Activated gamma-delta T cell treated with Interleukin-2 at 50 U/mL for 16 hours (primary cell): ENCODE results near the gene IRF1.

ENCODE experiments used
- DNase-seq: peaks from one replicate; pipeline ENCODE4 v3.0.0-alpha.2; 2020

The IRF1 gene

DNA sequence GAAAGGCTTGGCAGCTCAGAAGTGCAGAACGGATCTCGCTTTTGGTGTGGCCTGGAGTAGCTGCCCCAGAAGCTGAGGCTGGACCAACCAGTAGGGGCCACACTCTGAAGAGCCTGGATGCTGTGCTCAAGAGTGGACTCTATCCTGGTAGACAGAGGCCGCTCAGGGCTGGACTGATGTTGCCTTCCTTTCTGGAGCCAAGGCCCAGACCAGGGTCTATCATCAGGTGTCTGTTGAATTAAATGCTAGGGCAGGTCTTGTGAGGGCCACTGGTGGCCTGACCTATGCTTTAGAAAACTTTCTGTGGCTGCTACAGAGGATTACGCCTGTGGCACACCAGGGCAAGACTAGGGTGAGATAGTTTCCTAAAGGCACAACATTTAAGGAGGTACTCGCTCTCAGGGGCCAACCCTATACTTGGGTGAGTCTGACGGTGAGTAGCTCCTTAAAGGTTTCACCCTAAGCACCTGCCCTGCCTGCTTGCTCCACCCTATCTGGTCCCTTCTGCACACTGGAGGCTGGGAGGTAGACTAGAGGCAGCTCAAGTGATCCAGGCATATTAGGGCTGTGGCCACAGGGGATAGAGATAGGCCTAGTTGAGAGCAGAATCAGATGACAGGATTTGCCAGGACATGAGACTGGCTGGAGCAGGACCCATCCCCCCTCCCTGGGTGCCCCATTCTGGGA lies 9.8 kb upstream of the IRF1 start:
- no peak for DNase-seq

DNA sequence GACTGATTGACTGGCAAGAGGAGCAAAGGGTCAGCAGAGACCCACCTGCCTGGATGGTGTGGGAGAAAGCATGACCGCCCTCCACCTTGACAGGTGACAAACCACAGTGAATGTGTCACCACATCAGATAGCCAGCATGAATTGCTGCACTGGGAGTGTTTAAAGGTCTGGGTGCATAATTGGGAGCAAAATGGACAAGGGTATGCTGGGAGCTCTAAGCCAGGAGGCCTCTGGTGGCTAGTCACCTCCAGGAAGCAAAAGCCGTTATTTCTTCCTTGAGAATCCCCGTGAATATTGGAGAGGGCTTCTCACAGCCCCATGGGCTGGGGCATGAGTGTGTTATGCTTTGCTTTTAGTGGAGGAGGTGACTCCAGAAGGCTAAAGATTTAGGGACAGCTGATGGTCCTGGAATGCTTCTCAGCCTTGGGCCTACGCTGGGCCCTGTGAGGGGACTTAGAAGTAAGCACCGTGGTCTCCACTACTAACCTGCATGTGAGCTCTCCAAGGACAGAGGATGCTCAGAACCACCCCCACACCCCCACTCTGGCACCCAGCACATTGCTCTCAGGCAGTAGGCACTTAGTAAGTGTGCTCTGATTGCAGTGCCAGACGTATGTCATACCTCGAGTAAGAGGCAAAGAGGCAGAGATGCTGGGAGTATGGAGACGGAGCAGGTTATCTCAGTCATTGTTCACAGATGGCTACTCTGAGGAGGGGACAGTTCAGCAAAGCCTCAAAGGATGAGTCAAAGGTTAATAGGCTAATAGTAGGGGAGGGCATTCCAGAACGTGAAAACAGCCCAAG lies 9.1 kb upstream of the IRF1 start:
- DNase-seq, result no peak

DNA sequence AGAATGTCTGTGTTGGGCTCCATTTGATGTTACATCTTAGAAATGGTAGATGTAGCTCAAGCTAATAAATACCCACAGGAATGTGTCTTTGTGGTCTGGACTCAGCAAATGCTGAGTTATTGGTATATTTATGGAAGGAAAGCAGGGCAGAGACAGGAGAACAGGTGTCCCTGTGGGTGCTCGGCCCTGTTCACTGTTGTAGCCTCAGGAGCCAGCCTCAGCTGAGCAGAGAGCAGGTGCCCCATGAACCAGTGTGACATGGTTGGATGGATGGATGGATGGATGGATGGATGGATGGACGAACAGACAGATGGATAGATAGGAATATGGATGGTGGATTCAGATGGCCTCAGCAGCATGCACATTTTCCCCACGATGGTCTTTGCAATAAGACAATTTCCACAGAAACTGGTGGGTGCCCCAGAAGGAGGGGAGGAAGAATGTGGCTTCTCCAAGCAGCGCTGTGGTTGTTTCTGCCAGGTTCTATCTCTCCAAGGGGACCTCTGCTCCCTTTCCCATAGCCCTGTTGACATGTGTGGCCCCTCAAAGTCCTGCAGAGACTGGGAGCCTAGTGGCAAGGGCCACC lies 8.2 kb upstream of the IRF1 start:
- no peak for DNase-seq

DNA sequence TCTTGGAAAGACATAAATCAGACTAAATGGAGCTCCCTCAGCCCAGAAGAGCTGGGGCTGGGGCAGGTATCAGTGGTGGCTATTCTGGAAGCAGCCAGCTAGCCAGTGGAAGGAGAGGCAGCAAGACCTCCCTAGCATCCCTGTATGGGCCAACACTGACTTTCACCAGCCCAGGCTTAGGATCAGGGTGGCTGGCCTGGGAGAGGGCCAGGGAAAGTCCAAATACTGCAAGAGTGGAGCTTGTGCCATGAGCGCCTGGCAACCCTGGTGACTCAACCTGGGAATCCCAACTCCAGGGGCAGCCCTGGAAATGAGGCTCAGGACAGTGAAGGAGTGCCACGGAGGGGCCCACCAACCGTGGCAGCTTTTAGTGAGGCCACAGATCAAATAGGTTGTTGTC lies 7.6 kb upstream of the IRF1 start:
- DNase-seq, result no peak

DNA sequence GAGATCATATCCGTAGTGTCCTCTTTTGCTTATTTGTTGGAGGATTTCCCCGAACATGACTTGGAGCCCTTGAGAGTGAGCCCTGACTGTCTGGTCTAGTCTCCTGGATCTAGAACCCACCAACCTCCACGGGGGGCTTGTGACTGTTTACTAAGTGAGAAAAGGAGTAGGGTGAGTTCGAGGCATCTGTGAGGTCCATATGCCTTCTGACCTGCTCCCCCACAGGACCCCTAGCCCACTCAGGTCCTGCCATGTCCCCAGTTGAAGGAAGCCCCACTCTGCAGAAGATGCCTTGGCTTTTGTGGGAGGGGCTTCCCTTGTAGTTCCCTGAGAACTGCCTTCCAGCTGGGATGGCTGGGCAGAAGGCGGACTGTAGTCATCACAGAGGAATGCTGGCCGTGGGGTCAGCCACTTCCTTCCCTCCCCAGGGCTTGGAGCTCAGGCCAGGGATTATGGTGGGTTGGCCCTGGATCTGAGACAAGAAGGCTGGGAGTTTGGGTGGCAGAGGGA lies 7.0 kb upstream of the IRF1 start:
- no peak for DNase-seq

DNA sequence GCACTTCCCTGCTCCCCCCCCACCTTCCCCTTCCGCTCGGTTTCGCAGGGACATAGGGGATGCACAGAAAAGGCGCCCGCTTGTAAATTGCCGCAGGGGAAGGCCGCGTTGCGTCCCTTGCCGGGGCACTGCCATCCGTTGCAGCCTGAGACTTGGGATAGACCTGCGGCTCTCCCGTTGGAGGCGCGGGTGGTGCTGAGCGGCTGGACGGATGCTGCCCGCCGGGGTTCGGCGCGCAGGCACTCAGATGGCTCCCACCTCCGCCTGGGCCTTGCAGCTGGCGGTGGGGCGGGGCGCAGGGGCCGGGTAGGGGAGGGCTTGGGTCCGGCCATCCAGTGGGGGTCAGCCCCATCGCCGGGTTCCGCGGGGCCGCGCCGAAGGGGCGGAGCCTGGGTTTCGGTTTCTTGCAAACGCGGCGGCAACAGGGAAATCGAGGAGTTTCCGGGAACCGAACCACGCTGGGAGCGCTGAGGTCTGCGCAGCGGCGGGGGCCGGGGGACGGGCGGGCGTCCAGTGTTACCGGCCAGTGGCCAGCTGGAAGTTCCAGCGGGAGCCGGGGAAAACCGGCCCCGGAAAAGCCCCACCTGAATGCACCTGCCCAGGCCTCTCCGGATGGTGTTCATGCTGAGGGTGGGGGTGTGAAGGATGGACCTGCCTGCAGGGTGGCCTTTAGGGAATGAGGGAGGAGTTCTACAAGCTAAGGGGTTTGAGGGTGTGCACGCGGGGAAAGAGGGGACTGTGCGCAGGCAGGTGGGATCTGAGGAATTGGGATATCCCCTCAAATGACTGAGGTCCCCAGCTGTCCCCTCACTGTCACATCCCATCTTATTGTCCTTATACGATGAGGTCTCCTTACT lies 6.3 kb upstream of the IRF1 start:
- no peak for DNase-seq

DNA sequence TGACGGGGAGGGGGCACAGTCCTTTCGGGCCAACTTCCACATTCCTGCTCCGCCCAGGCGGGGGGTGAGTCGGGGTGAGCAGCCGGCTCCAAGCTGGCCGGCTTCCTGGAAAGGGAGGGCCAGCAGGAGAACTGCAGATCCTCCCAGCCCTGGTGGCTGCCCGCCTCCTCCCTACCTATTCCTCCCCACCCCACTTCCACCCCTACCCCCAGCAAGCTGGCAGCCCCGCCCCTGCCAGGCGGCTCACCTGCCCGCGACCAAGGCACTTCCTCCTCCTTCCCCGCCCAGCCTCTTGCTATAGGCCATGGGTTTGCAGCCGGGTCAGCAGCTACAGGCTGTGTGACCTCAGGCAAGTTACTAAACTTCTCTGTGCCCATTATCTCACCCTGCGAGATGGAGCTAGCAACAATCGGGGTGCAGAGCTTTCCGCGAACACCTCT lies 5.6 kb upstream of the IRF1 start:
- peak; percentile 86 for DNase-seq

DNA sequence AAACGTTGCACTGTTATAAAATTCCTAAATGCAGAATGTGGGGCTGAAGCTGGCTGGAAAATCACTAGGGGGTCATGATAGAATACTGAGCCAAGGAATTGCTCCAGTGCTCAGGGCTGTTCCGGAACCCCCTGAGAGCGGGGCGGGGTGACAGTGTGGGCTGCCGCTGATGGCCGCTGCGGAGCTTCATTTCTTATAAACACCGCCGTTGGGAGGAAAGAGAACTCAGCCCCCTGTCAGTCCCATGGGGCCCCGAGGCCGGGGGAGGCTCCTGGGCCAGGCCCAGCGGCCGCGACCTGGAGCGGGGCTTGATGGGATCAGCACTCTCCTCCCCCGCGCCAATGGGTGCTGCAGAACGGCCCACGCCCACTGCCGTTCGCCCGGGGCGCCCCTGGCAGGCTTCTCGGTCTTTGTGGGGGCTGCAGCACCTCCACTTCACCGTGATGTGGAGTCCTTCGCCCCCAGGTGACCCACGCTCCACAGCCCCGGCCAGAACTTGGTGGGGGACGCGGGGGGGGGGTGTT lies 5.2 kb upstream of the IRF1 start:
- DNase-seq, result peak; percentile 59

DNA sequence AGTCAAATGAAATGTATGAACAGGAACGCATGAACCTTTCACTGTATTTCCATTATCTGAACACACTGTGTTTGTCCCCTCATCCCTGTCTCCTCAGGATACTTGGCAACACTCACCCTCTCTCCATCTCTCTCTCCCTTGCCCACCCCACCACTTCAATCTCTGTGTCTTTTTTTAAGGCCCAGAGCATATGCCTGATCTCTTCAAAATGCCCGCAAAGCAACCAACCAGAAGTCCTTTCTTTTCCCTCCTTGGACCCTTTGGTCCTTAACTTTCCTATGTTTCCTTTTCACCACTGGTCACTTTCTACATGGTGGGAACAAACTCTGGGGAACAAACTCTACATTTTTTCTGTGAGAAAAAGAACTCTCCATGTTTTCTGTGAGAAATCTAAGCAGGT lies 3.2 kb upstream of the IRF1 start:
- DNase-seq, result no peak

DNA sequence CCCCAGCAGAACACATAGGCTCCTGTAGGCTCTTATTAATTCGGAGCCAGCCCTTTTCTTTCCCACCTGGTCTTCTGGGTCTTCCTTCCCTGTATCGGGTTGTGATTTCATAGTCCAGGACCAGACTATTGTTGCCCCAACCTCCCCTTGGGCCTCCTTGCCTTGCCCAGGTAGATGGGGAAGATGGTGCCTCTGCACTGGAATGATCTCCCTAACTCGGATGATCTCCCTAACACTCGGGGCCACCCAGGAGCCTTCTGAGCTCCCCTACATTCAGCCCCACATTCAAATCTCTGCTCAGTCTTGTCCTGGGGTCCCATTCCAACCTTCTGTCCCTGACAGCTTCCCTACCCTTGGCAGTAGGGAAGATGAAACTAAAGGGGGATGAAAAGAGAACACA lies 2.7 kb upstream of the IRF1 start:
- no peak for DNase-seq

DNA sequence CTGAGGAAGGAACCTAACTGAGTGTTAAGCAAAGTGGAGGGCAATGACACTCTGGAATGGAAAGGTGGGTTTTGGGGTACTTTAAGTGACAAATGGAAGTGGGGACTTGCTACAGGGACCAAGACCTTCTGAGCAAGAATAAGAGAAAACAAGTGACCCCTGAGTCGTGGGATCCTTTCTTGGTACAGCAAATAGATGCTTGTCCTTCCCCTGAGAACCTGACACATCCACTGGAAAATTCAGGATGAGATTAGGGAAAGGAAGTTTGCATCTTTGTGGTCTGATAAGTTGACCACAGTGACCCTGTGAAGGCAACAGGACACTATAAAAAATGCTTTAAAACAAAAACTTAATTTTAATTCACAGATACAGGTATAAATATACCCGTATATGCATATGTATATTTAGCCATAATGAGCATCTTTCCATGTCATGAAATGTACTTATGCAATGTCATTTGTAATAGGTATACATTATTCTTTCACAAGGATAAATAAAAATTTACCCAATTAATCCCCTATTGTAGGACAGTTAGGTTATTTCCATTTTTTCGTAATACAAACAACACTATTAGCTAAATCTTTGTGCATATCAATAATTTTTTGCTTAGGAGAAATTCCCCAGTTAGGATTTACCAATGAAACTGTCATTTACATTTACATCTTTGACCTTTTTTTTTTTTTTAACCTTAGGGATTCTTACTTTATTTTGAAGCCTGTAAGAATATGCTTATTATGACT lies 2.0 kb upstream of the IRF1 start:
- no peak for DNase-seq

DNA sequence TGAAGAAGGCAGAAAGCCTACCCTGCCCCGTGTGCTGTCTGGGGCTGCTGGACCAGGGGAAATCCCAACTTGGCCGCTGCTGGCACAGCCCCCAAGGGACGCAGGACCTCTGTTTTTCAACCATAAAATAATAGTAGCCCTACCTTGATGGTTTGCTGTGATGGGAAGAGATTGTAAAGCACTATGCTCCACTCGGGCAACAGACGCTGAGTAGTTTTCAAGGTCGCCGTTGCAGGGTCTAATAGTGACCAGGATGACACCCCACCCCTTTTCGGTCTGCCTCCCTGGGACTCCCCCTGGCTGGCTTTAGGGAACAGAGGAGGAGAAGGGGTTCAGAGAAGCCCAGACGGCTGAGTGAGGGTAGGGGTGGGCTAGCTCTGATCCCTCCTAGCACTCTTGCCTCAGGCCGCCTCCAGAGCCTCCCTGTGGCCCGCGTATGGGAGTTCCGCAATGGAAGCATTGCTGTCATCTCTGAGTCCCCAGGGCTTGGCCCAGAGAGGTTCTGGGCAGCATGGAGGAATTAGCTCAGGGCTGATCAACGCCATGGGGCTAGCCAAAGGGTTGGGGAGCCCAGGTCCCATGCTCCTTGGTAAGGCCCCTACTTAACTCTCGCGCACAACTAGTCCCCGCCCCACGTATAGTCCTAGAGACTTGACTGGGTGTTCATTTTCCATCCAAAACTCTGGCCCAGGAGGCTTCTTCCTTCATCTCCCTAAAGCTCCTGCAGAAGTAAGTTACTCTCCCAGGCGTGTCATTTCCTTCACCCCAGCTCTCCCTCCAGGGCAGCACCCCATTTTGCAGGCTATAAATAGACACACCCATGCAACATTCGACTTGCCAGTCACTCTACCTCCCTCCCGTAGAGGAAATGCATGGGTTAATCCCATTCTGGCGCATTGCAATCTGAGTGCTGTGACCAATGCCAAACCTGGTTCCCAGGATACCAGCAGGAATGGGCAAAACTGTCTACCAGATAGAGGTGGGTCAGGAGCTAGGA lies 1.1 kb upstream of the IRF1 start:
- DNase-seq, result no peak

DNA sequence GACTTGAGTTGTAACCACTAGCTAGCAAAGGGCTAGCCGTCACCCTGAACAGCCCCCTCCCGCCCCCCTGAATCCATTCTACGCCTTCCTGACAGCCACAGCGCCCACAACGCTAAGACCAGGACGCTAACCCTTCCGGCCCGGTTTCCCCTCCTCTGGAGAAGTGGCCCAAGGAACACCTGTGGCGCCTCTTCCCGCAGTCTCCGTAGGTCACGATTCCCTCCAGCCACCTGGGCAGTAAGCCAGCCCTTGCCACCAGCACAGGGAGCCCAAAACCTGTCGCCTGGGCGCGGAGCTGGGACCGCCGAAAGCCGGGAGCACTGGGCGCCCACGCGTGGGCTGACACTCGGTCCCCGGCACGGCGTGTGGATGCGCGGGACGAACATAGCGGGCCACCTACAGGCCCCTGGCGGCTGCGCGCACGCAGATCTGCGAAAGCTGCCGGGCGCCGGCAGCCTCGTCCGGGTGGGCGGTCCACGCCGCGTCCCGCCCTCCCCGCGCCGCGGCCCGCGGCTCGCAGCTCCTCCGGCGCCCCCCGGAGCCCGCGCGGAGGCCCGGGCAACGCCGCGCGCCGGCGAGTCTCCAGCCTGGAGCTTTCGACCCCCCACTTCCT lies 596 bp downstream of the IRF1 start:
- DNase-seq, result peak; percentile 62

DNA sequence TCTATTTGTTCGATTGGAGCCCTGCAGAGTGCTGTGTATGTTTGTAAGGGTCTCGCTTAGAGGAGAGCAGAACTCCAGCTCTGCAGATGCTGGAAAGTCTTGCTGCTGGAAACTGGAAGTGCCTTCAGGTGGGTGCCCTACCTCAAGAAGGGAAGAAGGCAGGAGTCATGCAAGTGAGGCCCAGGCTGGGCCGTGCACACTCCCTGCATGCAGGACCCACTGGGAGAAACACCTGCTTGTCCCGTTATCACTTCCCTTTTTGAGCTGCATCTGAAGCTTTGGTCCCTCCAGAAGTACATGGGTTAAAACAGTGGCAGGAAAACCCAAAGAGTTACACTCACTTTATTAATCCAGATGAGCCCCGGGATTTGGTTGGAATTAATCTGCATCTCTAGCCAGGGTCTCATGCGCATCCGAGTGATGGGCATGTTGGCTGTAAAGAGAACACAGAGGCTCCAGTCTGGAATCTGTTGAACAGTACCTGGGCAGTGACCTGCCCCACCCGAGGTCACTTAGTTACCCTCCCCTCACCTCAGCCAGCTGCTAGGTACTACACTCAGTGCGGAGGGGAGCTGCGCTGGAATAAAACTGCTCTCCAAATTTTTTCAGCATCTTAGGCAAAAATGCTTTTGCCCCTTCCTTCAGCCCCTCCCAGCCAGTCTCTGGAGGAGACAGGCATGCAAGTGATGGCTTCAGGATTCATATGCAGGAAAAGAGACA lies 1.4 kb downstream of the IRF1 start:
- DNase-seq, result no peak

DNA sequence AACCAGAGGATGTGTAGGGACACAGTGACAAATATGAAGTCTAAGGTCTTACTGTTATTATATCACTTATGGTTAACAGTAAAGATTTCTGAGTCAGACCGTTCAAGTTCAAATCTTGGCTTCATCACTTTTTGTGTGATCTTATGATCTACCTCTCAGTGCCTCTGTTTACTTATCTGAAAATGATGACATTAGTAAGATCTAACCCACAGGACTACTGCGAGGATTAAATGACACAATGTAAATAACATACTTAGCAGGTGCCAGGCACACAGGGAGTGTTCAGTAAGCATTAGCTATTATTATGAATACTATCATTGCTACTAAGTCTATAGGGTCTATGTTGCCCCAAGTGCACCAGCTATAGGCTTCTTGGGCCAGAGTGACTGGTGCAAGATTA lies 2.0 kb downstream of the IRF1 start:
- DNase-seq, result no peak

DNA sequence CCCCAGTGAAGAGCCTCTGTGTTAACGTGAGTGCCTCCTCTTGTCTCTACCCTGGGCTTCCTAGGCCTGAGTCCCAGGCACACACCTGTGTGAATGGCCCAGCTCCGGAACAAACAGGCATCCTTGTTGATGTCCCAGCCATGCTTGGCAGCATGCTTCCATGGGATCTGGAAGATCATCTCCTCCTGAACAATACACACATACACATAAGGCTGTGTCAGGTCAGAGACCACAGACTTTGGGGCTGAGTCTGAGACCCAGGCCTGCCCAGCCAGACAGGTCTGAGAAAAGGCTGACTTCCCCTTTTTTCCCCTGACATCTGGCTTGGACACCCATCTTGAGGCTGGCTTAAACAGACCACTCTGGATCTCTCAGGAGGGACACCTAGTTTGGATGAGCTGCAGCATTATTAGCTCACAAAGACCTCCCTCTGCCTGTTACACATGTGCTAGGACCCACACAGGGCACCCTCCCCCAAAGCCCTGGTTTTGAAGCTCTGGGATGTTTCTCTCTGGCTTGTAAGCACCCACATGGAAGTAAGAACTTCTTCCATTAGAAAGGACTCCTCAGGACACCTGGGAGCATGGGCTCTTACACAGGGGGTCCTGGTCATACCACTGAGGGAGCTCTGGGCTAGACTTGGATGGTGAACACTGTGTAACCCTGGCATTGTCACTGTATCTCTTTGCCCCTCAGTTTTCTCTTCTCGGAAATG lies 2.6 kb downstream of the IRF1 start:
- DNase-seq, result no peak

DNA sequence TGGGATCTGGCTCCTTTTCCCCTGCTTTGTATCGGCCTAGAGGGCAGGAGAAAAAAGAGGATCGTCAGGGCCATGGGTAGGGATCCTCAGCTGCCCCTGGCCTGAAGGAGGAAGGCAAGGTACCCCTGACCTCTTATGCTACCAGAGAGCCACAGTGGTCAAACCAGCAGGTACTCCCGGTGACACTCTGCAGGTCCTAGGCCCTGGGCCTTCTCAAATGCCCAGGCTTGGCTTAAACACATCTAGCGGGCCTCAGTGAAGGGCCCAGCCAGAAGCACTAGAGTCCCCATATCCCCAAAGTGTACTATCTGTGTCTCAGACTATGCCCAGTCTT lies 3.5 kb downstream of the IRF1 start:
- DNase-seq, result no peak

DNA sequence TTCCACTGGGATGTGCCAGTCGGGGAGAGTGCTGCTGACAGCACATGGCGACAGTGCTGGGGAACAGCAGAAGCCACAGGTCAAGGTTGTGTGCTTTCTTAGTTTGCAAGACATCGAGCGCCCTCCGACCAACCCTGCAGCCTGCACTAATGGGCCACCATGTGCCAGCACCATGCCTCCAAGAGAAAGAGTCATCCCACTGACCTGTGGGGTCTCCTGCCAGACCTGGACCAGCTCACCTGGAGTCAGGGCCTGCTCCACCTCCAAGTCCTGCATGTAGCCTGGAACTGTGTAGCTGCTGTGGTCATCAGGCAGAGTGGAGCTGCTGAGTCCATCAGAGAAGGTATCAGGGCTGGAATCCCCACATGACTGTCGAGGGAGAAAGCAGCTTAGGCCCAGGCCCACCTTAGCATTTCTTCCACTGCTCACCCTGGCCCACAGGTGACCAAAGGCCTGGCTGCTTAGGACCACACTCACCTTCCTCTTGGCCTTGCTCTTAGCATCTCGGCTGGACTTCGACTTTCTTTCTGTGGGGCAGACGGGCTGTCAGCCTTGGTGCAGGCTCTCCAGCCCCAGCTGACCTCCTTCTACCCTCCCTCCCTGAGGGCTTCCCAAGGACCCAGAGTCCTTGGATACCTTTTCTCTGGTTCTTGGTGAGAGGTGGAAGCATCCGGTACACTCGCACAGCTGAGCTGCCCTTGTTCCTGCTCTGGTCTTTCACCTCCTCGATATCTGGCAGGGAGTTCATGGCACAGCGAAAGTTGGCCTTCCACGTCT lies 4.1 kb downstream of the IRF1 start:
- DNase-seq, result no peak
